Stimulated activated CD4-positive, alpha-beta T cell treated with anti-CD3 and anti-CD28 coated beads, Interleukin-12 subunit alpha, Interleukin-12 subunit beta, amount 100 ng/mL, for 48 hours (primary cell): ENCODE measurements around the gene SECISBP2.
A peak's percentile ranks its signal among the peaks of the same experiment; 100 is the strongest.

Experiments used
- DNase-seq, 3 donors: peaks; one replicate each; pipeline ENCODE4 v3.0.0-alpha.2; 2020; ENCODE audit warnings: low read depth in 2 of 3, low spot score in 1 of 3

Gene SECISBP2

DNA sequence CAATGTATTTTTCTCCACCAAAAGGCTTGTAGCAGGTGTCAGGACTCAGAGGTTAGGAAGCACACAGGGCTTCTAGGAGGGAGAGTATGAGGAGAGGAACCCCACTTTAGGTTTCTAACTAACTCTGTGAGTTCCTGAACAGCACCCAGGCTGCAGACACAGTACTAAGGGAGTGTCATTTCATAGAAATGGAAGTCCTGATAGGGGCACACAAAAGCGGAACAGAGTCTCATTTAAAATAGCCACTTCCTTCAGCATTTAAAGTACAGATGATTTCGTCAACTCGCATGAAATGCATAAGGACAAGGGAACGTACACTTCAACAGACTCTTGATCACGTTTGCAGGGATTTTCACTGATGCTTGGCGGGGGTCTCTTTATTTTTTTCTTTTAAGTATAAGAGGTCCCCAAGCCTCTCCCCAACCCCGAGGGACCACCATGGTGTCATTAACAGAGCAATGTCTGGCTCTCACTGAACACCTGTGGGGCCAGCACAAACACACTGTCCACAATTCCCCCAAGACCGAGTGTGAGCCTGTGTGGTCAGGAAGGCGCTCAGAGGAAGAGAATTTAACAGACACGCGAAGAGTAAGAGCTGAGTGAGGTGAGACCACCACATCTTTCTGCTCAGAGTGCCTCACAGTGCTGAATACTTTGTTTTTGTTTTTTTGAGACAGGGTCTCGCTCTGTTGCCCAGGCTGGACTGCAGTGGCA is 82.3 kb downstream of the SECISBP2 start:
- no peak for DNase-seq

DNA sequence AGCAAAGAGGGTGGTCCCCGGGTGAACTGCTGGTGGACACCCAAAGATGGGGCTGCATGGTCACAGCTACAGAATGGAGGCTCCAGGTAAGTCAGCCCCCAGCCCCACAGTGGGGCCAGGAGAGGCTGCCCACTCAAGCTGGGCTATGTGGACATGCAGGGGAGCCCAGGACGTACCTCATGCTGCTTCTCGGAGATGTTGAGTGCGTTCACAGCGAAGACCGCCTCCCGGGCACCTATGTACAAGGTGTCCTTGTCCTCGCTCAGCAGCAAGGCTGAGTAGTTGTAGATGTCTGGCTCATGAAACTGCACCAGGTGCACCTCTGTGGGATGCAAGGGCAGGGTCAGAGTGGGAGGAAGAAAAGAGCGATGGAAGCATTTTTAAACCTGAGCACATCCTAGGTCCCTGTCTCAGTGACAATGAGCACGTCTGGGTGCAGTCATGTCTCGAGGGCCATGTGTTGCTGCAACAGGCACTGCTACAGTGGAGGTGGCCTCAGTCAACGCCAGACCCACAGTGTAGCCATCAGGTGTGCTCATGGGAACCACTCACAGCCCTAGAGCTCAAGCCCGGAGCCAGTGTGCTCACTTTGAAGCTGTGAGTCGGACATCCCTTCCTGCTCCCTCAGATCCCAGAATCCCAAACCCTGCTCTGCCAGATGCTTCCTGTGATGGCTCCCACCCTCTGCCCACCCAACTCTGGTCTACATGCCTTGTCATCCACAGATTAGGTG is 84.6 kb downstream of the SECISBP2 start:
- DNase-seq, result no peak

DNA sequence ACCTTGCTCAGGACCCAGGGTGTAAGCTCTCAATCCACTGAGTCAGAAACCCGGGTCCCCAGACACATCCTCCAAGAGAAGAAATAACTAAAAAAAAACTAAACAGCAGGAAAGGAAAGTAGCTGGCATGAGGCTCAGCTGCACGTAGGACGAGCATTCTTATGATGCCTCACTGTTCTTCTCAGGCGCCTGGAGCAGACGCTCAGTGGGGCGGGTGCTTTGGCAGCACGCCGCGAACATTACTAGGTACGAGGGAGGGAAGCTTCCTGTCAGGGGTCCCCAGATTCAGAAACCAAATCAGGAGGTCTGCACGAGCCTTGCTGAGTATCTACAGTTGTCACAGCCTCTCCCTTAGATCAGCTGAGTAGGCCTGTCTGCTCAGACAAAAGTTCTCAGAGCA is 85.8 kb downstream of the SECISBP2 start:
- DNase-seq, result no peak

DNA sequence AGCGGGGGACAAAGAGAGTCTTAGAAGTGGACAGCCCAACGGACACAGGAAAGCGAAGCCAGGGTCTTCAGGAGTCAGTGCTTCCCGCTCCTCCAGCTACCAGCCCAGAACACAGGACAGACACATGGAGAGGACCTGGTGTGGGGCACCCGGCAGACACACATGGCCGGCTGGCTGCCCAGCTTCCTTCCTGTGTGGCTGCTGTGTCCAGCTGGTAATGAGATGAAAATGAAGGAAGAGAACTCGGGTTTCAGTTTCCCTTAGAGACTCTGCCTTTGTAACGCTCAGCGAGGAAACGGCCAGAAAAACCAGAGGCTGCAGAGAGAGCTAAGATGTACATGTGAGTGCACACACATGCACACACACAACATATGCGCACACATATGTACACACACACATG is 87.5 kb downstream of the SECISBP2 start:
- DNase-seq, result no peak

DNA sequence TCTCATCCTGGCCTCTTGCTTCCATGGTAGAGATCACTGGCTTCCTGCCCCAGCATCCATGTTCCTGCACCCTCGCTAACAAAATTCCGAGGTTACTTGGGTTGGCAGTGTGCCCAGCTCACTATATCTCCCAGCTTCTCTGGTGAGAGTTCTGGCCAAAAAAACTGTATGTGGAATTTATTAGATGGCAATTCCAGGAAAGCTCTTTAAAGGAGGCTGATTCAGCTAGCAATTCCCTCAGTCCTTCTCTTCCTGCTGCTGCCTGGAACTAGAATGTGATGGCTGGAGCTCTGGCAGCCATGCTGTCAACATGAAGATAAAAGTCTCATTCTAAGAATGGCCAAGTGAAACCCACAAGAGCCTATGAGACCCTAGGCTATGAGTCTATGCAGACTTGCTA is 88.8 kb downstream of the SECISBP2 start:
- no peak for DNase-seq

DNA sequence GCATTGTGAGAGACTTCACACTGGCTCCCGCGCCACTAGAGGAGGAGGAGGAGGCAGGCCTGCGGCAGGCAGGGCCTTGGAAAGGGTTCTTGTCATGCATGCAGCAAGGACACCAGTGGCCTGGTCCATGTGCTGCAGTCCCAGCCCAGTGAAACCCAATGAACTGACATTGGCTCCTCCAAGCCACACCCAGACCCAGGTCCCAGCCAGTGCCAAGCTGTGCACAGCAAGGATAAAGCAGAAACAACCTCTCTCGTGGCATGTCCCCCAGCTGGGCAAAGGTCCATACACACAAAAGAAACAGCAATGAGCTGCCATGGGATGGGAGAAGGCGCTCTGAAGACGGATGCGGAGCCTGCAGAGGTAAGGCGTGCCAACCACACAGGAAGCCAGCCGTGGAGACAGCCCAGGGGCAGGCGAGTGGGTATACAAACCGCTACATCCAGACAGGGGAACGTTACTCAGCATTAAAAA is 90.4 kb downstream of the SECISBP2 start:
- DNase-seq, result peak in 1 of 3 donors; percentile 40
